Coronary artery (tissue), 2 donors: Measurements from ENCODE around the gene B3GNT3.
A peak's percentile ranks its signal among the peaks of the same experiment; 100 is the strongest.

Experiments used
- DNase-seq: peaks from one replicate; pipeline ENCODE4 v3.0.0-alpha.2; 2017; ENCODE audit warnings: low spot score
- H3K27ac ChIP-seq, 2 donors: fragments of 200-600 bp; sonication (generic); one replicate each; pipeline ENCODE4 v1.5.1; 2016 to 2019
- H3K4me3 ChIP-seq: fragments of 200-600 bp; sonication (generic); 2 replicates; pipeline ENCODE4 v1.5.1; 2016; ENCODE audit warnings: mild to moderate bottlenecking, moderate library complexity
- TF ChIP-seq, protein P1 (sequence below): fragments of 200-600 bp; sonication (generic); IDR thresholded peaks from one replicate; pipeline ENCODE4 v1.5.1; 2019; ENCODE audit warnings: antibody characterized with exemption

B3GNT3 gene

DNA sequence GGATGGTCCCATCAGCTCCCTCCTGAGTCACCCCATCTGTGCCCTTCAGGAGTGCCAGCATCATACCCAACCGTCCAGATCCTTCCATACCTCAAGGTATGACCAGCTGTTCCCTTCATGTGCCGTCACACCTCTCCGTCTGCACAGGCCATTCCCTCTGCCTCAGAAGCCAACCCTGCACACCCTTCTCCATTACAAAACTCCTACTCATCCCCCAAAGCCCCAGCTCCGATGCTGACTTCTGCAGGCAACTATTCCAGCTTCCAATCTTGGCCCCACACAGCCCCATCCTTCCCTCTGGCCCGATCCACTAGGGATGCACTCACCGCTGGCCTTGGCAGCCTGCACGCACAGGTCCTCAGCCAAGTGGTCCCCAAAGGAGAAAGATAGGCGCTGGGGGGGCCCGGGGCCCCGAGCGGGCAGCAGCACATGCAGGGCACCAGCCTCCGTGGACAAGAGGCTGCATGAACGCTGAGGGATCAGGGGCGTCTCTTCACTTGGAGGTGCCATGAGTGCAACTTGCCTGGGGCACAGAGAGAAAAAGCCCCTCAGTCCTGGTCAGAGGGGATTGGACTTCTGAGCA lies 49.1 kb downstream of the B3GNT3 start:
- no peak overlapping the region for H3K4me3 ChIP-seq
- no peak overlapping the region for H3K27ac ChIP-seq
- no peak for DNase-seq
- TF ChIP-seq, protein P1, sequence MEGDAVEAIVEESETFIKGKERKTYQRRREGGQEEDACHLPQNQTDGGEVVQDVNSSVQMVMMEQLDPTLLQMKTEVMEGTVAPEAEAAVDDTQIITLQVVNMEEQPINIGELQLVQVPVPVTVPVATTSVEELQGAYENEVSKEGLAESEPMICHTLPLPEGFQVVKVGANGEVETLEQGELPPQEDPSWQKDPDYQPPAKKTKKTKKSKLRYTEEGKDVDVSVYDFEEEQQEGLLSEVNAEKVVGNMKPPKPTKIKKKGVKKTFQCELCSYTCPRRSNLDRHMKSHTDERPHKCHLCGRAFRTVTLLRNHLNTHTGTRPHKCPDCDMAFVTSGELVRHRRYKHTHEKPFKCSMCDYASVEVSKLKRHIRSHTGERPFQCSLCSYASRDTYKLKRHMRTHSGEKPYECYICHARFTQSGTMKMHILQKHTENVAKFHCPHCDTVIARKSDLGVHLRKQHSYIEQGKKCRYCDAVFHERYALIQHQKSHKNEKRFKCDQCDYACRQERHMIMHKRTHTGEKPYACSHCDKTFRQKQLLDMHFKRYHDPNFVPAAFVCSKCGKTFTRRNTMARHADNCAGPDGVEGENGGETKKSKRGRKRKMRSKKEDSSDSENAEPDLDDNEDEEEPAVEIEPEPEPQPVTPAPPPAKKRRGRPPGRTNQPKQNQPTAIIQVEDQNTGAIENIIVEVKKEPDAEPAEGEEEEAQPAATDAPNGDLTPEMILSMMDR, result no peak

DNA sequence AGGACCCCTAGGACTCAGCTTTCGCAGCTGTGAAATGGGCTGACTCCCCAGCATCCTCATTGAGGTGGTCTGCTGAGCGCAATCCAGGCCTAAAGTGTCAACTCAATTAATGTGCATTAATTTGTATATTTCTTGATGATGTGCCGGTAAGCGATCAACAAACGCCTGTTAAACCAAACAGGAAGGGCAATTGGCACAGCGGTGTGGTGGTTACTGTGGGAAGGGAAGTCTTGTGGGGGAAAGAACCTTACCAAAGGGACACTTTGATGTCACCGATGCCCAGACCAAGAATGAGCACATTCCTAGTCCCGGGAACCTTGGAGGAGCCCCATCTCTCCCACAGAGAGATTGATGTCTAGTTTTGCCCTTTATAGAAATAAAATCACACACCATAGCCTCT lies 51.2 kb downstream of the B3GNT3 start:
- TF ChIP-seq, protein P1, result no peak
- DNase-seq, result no peak
- Histone ChIP-seq H3K27ac (no peak overlapping the region), H3K4me3 (no peak overlapping the region)

DNA sequence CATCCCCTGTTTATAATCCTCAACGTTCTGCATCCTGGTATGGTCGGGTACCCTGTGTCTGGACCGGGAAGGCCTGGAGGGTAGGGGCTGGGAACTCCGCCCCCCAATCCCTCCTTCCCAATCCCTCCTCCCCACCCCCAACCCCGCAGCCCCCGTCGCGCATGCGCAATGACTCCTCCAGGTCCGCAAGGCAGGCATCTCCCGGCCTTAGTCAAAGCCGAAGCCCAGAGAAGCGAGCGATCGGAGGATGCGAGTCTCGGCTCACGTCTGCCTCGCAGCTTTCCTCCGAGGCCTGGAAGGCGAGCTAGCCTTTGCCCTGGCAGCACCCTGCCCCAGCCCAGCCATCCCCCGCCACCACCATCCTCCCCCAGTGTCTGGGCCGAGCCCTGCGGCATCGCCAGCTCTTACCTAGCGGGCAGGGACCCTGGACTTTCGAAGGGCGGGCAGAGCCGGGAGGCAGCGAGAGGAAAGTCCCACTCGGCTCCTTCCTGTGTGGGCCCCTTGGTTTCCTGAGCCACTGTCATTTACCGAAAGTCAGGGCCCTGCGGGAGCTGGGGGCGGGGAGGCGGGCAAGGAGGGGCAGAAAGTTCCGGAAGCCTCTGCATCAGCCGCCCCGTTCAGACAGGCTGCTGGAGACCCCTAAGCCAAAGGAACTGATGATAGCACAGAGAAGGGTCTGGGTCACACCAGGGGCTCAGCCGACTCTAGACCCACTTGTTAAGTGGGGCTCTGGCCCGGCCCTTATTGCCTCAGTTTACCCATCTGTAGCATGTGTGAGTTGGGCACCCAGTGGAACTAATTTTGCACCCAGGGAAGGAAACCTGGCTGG lies 52.8 kb downstream of the B3GNT3 start, which contains the start of gene JAK3:
Gene JAK3, minus strand, starts transcription at position 445 of the 829 bp plus-strand sequence. CDS start 3,565 bp downstream, outside the sequence.
- peak within 1 kb of the TSS; percentile 70 for H3K4me3 ChIP-seq

DNA sequence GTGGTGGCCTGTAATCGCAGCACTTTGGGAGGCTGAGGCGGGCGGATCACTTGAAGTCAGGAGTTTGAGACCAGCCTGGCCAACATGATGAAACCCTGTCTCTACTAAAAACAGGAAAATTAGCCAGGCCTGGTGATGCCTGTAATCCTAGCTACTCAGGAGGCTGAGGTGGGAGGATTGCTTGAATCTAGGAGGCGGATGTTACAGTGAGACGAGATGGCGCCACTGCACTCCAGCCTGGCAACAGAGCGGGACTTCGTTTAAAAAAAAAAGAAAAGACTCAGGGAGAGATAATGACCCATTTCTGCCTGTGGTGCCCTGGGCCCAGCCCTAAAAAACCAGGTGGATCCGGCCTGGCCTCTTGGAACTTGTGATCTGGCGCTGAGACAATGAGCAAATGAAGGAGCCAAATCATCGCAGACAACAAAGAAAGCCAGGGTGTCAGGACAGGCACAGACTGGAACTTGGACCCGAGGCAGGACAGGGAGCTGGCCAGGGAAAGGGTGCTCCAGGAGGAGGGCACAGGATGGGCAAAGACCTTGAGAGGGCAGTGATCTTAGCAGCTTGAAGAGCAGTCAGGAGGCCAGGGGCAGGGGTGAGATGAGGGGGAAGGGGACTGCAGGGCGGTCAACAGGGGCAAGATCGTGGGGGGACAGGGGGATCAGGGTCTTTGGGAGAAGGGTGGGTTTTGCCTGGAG lies 53.8 kb downstream of the B3GNT3 start:
- TF ChIP-seq, protein P1, result no peak
- Histone ChIP-seq H3K27ac (peak overlapping the region in 1 of 2 donors; percentile 86), H3K4me3 (no peak overlapping the region)
- no peak for DNase-seq

More for the DNA sequence above, 52.8 kb downstream of the B3GNT3 start, which contains the start of gene JAK3:
- TF ChIP-seq, protein P1, result no peak
- no peak for DNase-seq
- H3K27ac ChIP-seq, result peak within 1 kb of the TSS; percentile 4 to 86

DNA sequence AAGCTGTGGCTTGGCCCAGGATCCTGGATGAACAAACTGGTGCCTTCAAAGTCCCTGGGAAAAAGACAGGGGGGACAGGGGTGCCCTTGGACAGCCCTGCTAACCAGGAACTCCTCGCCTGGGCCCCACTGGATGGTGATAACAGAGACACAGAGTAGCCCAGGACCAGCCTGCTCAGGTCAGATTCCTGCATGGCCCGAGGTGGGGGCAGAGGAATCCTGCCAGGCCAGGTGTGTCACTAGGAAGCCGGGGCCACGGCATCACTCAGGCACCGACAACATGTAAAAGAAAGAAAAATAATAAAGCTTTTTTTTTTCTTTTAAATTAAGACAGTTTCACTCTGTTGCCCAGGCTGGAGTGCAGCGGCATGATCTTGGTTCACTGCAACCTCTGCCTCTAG lies 59.1 kb downstream of the B3GNT3 start:
- Histone ChIP-seq H3K4me3 (no peak overlapping the region), H3K27ac (no peak overlapping the region)
- no peak for DNase-seq
- TF ChIP-seq, protein P1, result no peak

DNA sequence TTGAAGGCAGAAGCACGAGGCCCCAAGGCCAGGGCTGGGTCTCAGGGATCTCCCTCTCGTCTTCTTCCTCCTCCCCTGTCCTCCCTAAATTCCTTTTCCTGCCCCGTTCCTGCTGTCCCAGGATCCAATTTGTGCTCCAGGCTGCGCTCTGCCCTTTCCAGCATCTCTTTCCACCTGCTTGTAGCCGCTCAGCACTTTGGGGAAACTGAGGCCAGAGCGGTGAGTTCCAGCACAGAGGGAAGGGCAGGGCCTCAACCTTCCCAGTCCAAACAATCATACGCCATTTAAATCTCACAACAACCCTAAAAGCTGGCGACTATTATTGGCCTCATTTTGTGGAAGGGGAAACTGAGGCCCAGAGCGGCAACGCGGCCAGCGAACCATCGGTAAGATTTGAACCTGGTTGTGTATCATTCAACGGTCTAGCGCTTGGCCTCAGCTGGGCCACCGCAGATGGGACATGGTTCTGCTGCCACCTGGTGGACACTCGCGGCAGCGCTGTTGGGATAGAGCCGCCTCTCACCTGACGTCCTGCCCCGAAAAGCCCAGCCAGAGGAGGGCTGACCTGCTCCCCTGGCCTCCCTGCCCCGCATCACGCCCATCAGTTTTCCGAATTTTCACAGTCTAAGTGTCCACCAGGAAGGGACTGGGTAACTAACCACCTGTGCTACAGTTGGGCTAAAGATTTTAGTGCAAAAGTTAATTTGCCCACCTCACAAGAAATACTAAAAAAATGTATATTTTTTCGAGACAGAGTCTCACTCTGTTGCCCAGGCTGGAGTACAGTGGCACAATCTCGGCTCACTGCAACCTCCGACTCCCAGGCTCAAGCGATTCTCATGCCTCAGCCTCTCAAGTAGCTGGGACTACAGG lies 60.6 kb downstream of the B3GNT3 start:
- TF ChIP-seq, protein P1, result peak; percentile 98
- Histone ChIP-seq H3K27ac (no peak overlapping the region), H3K4me3 (no peak overlapping the region)
- DNase-seq, result no peak
